Subcutaneous adipose tissue (tissue), 4 donors: ENCODE results near the gene HS3ST5. TPM values are rescaled to one million over a fixed set of nuclear protein-coding genes. Genes with fewer than 3 reads are reported as not detected.

Experiments used
- small RNA-seq: library from RNA; depleted of rRNA; stranded (forward); fragments of <200 nt; gene quantifications from one replicate; pipeline ENCODE3, GENCODE V24; 2016
- total RNA-seq, 4 donors: library from RNA; depleted of rRNA; stranded (reverse); fragments of >200 nt; gene quantifications; one replicate each; pipeline ENCODE4 v1.1.0, GENCODE V29; 2016
- TF ChIP-seq, protein P1 (sequence below): fragments of 450-650 bp; IDR thresholded peaks from one replicate; pipeline ENCODE4 v1.5.1; 2016; ENCODE audit warnings: low read depth, mild to moderate bottlenecking, control low read depth, antibody characterized with exemption, moderate library complexity

Gene HS3ST5
- total RNA-seq, 4 donors from 2014 or later = not detected

DNA sequence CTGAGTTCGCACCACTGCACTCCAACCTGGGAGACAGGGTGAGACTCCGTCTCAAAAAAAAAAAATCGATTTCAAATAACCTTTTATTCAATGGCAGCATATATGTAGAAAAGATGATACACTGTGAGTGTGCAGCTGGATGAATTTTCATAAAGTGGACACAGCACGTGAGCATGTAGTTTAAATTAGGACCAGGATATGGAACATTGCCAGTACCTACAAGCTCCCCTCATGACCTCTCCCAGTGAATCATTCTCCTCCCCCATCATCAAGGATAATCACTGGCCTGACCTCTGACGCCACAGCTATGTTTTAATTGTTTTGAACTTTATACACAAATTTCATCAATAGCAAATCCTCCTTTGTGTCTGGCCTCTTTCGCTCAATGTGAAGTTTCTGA, 318.1 kb downstream of the HS3ST5 start:
- TF ChIP-seq, protein P1, sequence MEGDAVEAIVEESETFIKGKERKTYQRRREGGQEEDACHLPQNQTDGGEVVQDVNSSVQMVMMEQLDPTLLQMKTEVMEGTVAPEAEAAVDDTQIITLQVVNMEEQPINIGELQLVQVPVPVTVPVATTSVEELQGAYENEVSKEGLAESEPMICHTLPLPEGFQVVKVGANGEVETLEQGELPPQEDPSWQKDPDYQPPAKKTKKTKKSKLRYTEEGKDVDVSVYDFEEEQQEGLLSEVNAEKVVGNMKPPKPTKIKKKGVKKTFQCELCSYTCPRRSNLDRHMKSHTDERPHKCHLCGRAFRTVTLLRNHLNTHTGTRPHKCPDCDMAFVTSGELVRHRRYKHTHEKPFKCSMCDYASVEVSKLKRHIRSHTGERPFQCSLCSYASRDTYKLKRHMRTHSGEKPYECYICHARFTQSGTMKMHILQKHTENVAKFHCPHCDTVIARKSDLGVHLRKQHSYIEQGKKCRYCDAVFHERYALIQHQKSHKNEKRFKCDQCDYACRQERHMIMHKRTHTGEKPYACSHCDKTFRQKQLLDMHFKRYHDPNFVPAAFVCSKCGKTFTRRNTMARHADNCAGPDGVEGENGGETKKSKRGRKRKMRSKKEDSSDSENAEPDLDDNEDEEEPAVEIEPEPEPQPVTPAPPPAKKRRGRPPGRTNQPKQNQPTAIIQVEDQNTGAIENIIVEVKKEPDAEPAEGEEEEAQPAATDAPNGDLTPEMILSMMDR = no peak

DNA sequence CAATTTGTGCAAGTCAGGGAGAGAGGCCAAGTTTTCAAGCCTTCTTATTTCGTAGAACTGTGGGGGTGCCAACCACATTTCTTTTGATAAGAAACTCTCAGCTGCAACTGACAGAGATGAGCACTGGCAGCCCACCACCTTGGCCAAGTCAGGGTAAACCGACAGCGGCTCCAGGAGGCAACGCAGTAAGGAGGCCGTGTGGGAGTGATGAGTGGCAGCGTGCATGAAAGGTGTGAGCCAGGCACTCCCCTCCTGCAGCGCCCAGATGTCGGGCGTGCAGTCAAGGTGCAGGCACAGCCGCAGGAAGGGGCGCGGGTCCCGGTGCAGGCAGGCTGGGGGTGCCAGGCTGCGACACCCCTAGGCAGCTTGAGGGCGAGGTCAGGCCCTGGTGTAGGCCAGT, 322.6 kb downstream of the HS3ST5 start:
- TF ChIP-seq, protein P1 = no peak

DNA sequence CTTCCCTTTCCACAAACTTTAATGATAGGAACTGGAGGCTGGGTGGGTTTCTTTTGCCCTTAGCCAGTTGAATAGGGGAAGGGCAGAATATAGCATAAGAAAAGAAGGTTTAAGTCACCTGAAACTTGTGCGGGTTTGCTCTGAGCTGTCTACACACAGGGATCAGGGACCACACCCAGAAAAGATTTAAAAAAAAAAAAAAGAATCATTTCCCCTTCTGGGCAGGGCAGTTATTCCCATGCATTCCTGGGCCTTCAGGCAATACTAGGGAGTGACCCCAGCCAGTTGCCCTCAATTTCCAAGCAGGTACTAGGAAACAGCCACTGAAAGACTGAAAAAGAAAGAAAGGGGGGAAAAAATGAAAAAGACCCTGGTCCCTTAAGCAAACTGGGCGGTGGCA, 332.3 kb downstream of the HS3ST5 start:
- TF ChIP-seq, protein P1 = no peak

DNA sequence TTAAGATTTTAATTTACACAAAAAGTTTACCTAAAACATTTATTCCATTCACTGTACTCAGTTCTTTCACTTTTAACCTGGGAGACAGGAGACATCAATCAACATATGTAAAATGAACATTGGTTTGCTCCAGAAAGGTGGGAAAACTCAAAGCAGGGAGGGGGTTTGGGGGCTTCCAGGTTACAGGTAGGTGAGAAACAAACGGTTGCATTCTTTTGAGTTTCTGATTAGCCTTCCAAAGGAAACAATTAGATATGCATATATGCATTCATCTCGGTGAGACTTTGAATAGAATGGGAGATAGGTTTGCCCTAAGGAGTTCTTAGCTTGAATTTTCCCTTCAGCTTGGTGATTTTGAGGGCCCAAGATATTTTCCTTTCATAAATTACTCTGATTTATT, 333.6 kb downstream of the HS3ST5 start:
- TF ChIP-seq, protein P1 = no peak

DNA sequence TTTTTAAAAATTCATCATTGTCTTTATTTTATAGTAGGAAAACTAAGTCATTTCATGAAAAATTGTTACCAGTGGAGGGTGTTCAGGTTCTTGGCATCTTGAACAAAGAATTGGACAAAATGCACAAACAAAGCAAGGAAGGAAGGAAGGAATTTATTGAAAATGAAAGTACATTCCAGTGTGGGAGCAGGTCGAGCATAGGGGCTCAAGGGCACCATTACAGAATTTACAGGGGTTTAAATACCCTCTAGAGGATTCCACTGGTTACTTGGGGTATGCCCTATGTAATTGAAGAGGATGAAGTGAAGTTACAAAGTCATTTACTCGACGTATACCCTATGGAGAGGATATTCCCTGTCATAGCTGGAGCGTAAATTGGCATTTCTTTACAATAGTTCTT, 334.5 kb downstream of the HS3ST5 start:
- TF ChIP-seq, protein P1 = no peak

DNA sequence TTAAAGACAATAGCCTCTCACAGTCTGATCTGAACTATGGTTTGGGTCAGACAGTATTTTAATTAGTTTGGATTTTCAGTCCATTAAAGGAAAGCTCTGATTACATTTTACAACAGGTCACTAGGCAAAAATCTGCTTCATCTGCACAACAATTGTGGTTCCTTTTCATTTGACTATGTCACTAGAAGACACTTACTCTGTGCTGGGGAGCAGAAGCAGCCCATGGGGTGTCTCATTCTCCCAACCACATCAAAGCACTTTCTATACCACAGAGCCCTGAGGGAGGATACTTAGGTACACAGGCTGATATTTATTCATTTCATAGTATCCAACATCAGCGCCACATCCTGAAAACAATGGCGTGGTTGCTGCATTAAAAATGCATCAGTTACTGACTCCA, 335.3 kb downstream of the HS3ST5 start:
- TF ChIP-seq, protein P1 = no peak

Small RNAs within 50 kb of the gene (small RNA-seq; reads per million reads assigned to genes)
- not detected for gene RNA5SP213
